ENCODE data around the gene HPS5. TPM values are rescaled to one million over a fixed set of nuclear protein-coding genes. Genes with fewer than 3 reads are reported as not detected.

The HPS5 gene
- total and polyA plus RNA-seq, 2 donors (not counting 3 experiments of a cell fraction or from before 2014, with no cell fraction given), result 4.7 to 14.1 TPM

DNA sequence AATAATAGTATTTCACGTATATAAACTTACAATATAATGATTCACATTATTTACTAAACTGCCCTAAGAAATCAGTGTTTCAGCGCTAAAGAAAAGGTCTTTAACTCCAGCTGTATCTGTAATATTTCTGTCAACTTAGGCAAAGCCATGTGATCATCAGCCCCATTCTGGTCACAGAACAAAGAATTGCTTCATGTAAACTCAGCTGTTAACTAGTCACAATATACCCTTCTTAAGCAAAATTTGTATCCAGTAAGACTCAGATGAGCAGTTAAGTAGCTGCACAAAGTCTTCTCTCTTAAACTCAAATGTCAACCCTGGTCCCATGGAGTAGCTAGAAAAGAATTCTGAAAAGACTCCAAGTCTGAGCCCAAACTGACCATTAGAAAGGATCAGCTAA is 26.6 kb downstream of the HPS5 start:
- dilution Hi-C loops (cut with MboI; ENCODE audit: extremely low pct_ligation_motif_present, low sequenced_read_pairs) (no loop called here), intact Hi-C loops (cut with micrococcal nuclease) (no loop called here)
- POLR2A ChIA-PET, result no interaction called here

More for the DNA sequence above, 26.6 kb downstream of the HPS5 start:
- Histone ChIP-seq H3K27me3 (ENCODE audit: control insufficient read depth in 2 of 2, insufficient read depth in 2 of 2, low read length in 2 of 2) (no peaks in the 10 kb centered on the region), H3K36me3 (ENCODE audit: control insufficient read depth in 2 of 2, extremely low read depth in 1 of 2, insufficient read depth in 2 of 2, low read length in 2 of 2) (peaks cover 13 to 16% of the 10 kb centered on the region in 2 experiments), H3K9me1 (replicated peaks; ENCODE audit: control insufficient read depth, extremely low read depth, insufficient read depth, low read length) (no peaks in the 10 kb centered on the region), H3K4me2 (ENCODE audit: insufficient read depth, low read length) (no peak overlapping the region), H3K79me2 (ENCODE audit: control insufficient read depth, insufficient read depth, low read length) (no peaks in the 10 kb centered on the region), H3K27ac (ENCODE audit: insufficient read depth, low read depth, low read length) (no peak overlapping the region), H3K9ac (replicated peaks; ENCODE audit: extremely low read depth, insufficient read depth, low read length) (no peak overlapping the region), H3K9me3 (replicated peaks; ENCODE audit: control insufficient read depth, insufficient read depth, low read length) (no peaks in the 10 kb centered on the region), H2AFZ (ENCODE audit: low read depth, low read length) (no peak overlapping the region), H3K4me3 (replicated peaks in 1 of 3; ENCODE audit: insufficient read depth in 1 of 3, low read depth in 1 of 3, low read length in 3 of 3) (no peak overlapping the region), H4K20me1 (replicated peaks; ENCODE audit: control insufficient read depth, extremely low read depth, insufficient read depth, low read length) (no peaks in the 10 kb centered on the region), H3K4me1 (ENCODE audit: control insufficient read depth, extremely low read depth, insufficient read depth, low read length) (no peaks in the 10 kb centered on the region)
- CTCF ChIA-PET, result interaction anchor here (1.0 to 2.0 kb wide), 2 partner anchors 9 to 52 kb away, joined by 4 to 5 read pairs; no protein-coding TSS in a partner anchor
- FAIRE-seq (no peak), DNase-seq (ENCODE audit: low read depth, low spot score) (no peak)
- TF ChIP-seq MYC (IDR thresholded peaks at IDR 0.05; ENCODE audit: low read depth, low read length) (no peak), FOS (IDR thresholded peaks at IDR 0.05; ENCODE audit: borderline replicate concordance, insufficient read depth, low read length) (no peak), EZH2 (IDR thresholded peaks at IDR 0.05; ENCODE audit: borderline replicate concordance, low read depth, low read length, severe bottlenecking) (no peak), JUN (IDR thresholded peaks at IDR 0.05; ENCODE audit: borderline replicate concordance, insufficient read depth, insufficient read length, low read depth) (no peak), GATA2 (IDR thresholded peaks at IDR 0.05; ENCODE audit: insufficient read depth, insufficient read length, low read depth, low read length) (no peak), POLR2A (IDR thresholded peaks at IDR 0.05; ENCODE audit: low read depth, low read length) (no peak), POLR2AphosphoS5 (IDR thresholded peaks at IDR 0.05; ENCODE audit: insufficient read depth, low read depth, low read length) (no peak)
- TF ChIP-seq, protein P1, sequence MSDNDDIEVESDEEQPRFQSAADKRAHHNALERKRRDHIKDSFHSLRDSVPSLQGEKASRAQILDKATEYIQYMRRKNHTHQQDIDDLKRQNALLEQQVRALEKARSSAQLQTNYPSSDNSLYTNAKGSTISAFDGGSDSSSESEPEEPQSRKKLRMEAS (IDR thresholded peaks at IDR 0.05; ENCODE audit: insufficient read depth, insufficient read length), result no peak
- TF ChIP-seq, protein P2, sequence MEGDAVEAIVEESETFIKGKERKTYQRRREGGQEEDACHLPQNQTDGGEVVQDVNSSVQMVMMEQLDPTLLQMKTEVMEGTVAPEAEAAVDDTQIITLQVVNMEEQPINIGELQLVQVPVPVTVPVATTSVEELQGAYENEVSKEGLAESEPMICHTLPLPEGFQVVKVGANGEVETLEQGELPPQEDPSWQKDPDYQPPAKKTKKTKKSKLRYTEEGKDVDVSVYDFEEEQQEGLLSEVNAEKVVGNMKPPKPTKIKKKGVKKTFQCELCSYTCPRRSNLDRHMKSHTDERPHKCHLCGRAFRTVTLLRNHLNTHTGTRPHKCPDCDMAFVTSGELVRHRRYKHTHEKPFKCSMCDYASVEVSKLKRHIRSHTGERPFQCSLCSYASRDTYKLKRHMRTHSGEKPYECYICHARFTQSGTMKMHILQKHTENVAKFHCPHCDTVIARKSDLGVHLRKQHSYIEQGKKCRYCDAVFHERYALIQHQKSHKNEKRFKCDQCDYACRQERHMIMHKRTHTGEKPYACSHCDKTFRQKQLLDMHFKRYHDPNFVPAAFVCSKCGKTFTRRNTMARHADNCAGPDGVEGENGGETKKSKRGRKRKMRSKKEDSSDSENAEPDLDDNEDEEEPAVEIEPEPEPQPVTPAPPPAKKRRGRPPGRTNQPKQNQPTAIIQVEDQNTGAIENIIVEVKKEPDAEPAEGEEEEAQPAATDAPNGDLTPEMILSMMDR (IDR thresholded peaks at IDR 0.05; ENCODE audit: extremely low read depth in 1 of 2, insufficient read depth in 1 of 2, low read depth in 1 of 2, low read length in 2 of 2), result no peak
- BruUV-seq (replicated peaks), result no TSS peak

Data from endothelial cell of umbilical vein (primary cell).